ENCODE results near the gene IL22RA2.

Gene IL22RA2

GRCh38 chr6:137159912-137160311, 13.5 kb downstream of the IL22RA2 start:
- Histone ChIP-seq H3K27me3 (ENCODE audit: insufficient read depth, low read length, poor library complexity) (no peaks in the 10 kb centered on the region), H3K9me3 (ENCODE audit: insufficient read depth, low read length, severe bottlenecking) (peaks cover 23% of the 10 kb centered on the region), H3K4me3 (ENCODE audit: low read depth in 1 of 2, low read length in 2 of 2) (no peak overlapping the region), H3K9ac (ENCODE audit: low read depth, low read length) (no peak overlapping the region), H2AFZ (ENCODE audit: low read depth, low read length) (no peak overlapping the region), H3K4me1 (ENCODE audit: insufficient read depth, low read length) (peaks cover 26% of the 10 kb centered on the region), H3K36me3 (ENCODE audit: insufficient read depth, low read length) (no peaks in the 10 kb centered on the region), H3K4me2 (ENCODE audit: insufficient read depth, low read length) (no peak overlapping the region), H3K27ac (ENCODE audit: low read length) (no peak overlapping the region), H4K20me1 (ENCODE audit: insufficient read depth, low read length) (no peaks in the 10 kb centered on the region), H3K79me2 (ENCODE audit: insufficient read depth, low read length) (no peaks in the 10 kb centered on the region)
- DNase-seq, result no peak
- ATAC-seq (ENCODE audit: insufficient read depth, low read depth), result no peak
- TF ChIP-seq EZH2 (IDR thresholded peaks at IDR 0.05; ENCODE audit: borderline replicate concordance, low read depth, low read length, severe bottlenecking) (no peak), CTCF (IDR thresholded peaks at IDR 0.05; ENCODE audit: borderline replicate concordance, extremely low read depth, low read length, poor library complexity, severe bottlenecking) (no peak)

GRCh38 chr6:137157601-137158000, 15.8 kb downstream of the IL22RA2 start:
- H4K20me1 ChIP-seq (ENCODE audit: insufficient read depth, low read length), result no peaks in the 10 kb centered on the region
- H3K36me3 ChIP-seq (ENCODE audit: insufficient read depth, low read length), result no peaks in the 10 kb centered on the region
- H3K4me3 ChIP-seq (ENCODE audit: low read depth in 1 of 2, low read length in 2 of 2), result no peak overlapping the region
- H3K27ac ChIP-seq (ENCODE audit: low read length), result peak overlapping the region; percentile 7; the same call in 1 of the 2 replicates
- peaks cover 2% of the 10 kb centered on the region for H3K9me3 ChIP-seq (ENCODE audit: insufficient read depth, low read length, severe bottlenecking)
- DNase-seq (no peak), ATAC-seq (ENCODE audit: insufficient read depth, low read depth) (no peak)
- TF ChIP-seq CTCF (IDR thresholded peaks at IDR 0.05; ENCODE audit: borderline replicate concordance, extremely low read depth, low read length, poor library complexity, severe bottlenecking) (no peak), EZH2 (IDR thresholded peaks at IDR 0.05; ENCODE audit: borderline replicate concordance, low read depth, low read length, severe bottlenecking) (no peak)
- H3K4me2 ChIP-seq (ENCODE audit: insufficient read depth, low read length), result no peak overlapping the region
- H3K9ac ChIP-seq (ENCODE audit: low read depth, low read length), result no peak overlapping the region
- H3K4me1 ChIP-seq (ENCODE audit: insufficient read depth, low read length), result peaks cover 31% of the 10 kb centered on the region
- H3K79me2 ChIP-seq (ENCODE audit: insufficient read depth, low read length), result no peaks in the 10 kb centered on the region
- H3K27me3 ChIP-seq (ENCODE audit: insufficient read depth, low read length, poor library complexity), result no peaks in the 10 kb centered on the region
- H2AFZ ChIP-seq (ENCODE audit: low read depth, low read length), result no peak overlapping the region

DNA sequence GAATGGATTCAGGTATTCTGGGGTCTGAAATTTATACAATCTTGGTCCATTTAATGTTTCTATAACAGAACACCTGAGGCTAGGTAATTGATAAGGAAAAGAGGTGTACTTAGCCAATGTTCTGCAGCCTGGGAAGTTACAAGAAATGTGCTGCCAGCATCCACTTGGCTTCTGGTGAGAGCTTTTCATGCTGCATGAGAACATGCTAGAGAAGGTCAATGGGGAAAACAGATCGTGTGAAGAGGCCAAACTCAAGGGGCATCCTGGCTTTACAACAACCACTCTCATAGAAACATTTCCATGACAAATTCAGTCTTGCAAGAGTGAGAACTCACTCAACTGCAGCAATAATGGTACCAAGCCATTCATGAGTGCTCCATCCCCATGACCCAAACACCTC, 16.8 kb downstream of the IL22RA2 start:
- Histone ChIP-seq H4K20me1 (ENCODE audit: insufficient read depth, low read length) (no peaks in the 10 kb centered on the region), H3K36me3 (ENCODE audit: insufficient read depth, low read length) (no peaks in the 10 kb centered on the region), H2AFZ (ENCODE audit: low read depth, low read length) (no peak overlapping the region), H3K9me3 (ENCODE audit: insufficient read depth, low read length, severe bottlenecking) (peaks cover 7% of the 10 kb centered on the region), H3K79me2 (ENCODE audit: insufficient read depth, low read length) (no peaks in the 10 kb centered on the region), H3K4me1 (ENCODE audit: insufficient read depth, low read length) (peaks cover 35% of the 10 kb centered on the region), H3K27me3 (ENCODE audit: insufficient read depth, low read length, poor library complexity) (no peaks in the 10 kb centered on the region), H3K4me2 (ENCODE audit: insufficient read depth, low read length) (no peak overlapping the region), H3K27ac (ENCODE audit: low read length) (peak overlapping the region; percentile 72), H3K9ac (ENCODE audit: low read depth, low read length) (no peak overlapping the region; the same call in 1 of the 2 replicates), H3K4me3 (ENCODE audit: low read depth in 1 of 2, low read length in 2 of 2) (no peak overlapping the region)
- ATAC-seq (ENCODE audit: insufficient read depth, low read depth) (no peak), DNase-seq (no peak)
- TF ChIP-seq EZH2 (IDR thresholded peaks at IDR 0.05; ENCODE audit: borderline replicate concordance, low read depth, low read length, severe bottlenecking) (no peak), CTCF (IDR thresholded peaks at IDR 0.05; ENCODE audit: borderline replicate concordance, extremely low read depth, low read length, poor library complexity, severe bottlenecking) (no peak)

GRCh38 chr6:137155830-137156229, 17.6 kb downstream of the IL22RA2 start:
- H3K4me2 ChIP-seq (ENCODE audit: insufficient read depth, low read length), result peak overlapping the region; percentile 35; the same call in 1 of the 2 replicates
- H3K36me3 ChIP-seq (ENCODE audit: insufficient read depth, low read length), result no peaks in the 10 kb centered on the region
- peak; percentile 64 for TF ChIP-seq CTCF (IDR thresholded peaks at IDR 0.05; ENCODE audit: borderline replicate concordance, extremely low read depth, low read length, poor library complexity, severe bottlenecking)
- no peak for TF ChIP-seq EZH2 (IDR thresholded peaks at IDR 0.05; ENCODE audit: borderline replicate concordance, low read depth, low read length, severe bottlenecking)
- peak; percentile 91 for ATAC-seq (ENCODE audit: insufficient read depth, low read depth)
- no peaks in the 10 kb centered on the region for H3K79me2 ChIP-seq (ENCODE audit: insufficient read depth, low read length)
- peak overlapping the region in 1 of 2 experiments; percentile 7; a peak in 1 of 4 replicates for H3K4me3 ChIP-seq (ENCODE audit: low read depth in 1 of 2, low read length in 2 of 2)
- DNase-seq, result peak; percentile 80
- H3K27ac ChIP-seq (ENCODE audit: low read length), result peak overlapping the region; percentile 92
- H3K4me1 ChIP-seq (ENCODE audit: insufficient read depth, low read length), result peaks cover 43% of the 10 kb centered on the region
- no peaks in the 10 kb centered on the region for H4K20me1 ChIP-seq (ENCODE audit: insufficient read depth, low read length)
- no peaks in the 10 kb centered on the region for H3K27me3 ChIP-seq (ENCODE audit: insufficient read depth, low read length, poor library complexity)
- no peak overlapping the region for H2AFZ ChIP-seq (ENCODE audit: low read depth, low read length)
- peak overlapping the region; percentile 23; the same call in 1 of the 2 replicates for H3K9ac ChIP-seq (ENCODE audit: low read depth, low read length)
- H3K9me3 ChIP-seq (ENCODE audit: insufficient read depth, low read length, severe bottlenecking), result peaks cover 7% of the 10 kb centered on the region
